ENCODE data around the gene PPP1R3G.

GRCh38 chr6:5113096-5113495 is 28.0 kb downstream of the PPP1R3G start:
- TF ChIP-seq CTCF (IDR thresholded peaks at IDR 0.05 in 4 of 5, conservative IDR thresholded peaks at IDR 0.05 in 1 of 5) (no peak), POLR2A (IDR thresholded peaks at IDR 0.05) (no peak)
